ENCODE data around the gene RELL1. TPM values are rescaled to one million over a fixed set of nuclear protein-coding genes. Genes with fewer than 3 reads are reported as not detected.

The RELL1 gene
- total and polyA plus RNA-seq, 4 donors: 1.8 to 47.4 (median 20.6) TPM

GRCh38 chr4:37685161-37685822 is 884 bp downstream of the RELL1 start:
- Histone ChIP-seq H3K9me3 (ENCODE audit: control insufficient read depth in 4 of 4, insufficient read depth in 3 of 4, low read length in 3 of 4) (no peaks in the 10 kb centered on the region), H3K4me1 (ENCODE audit: control insufficient read depth in 5 of 5, insufficient read depth in 5 of 5, low read length in 5 of 5) (peaks cover 0 to 22% (median 14%) of the 10 kb centered on the region in 5 donors), H3K4me3 (peak overlapping the region; percentile 94), H3K9ac (ENCODE audit: insufficient read depth in 1 of 2, low read length in 2 of 2) (peak overlapping the region; percentile 56 to 72), H3K36me3 (ENCODE audit: control insufficient read depth in 4 of 4, insufficient read depth in 4 of 4, low read length in 4 of 4) (no peaks in the 10 kb centered on the region), H3K27me3 (ENCODE audit: control insufficient read depth in 3 of 3, insufficient read depth in 3 of 3, low read length in 2 of 3) (no peaks in the 10 kb centered on the region), H3K27ac (ENCODE audit: low read depth in 1 of 2, low read length in 1 of 2) (peak overlapping the region; percentile 99)
- DNase-seq (peak; percentile 43 to 82 (median 81)), ATAC-seq (ENCODE audit: insufficient read depth, low FRiP score) (no peak)
- TF ChIP-seq CTCF (IDR thresholded peaks at IDR 0.05; ENCODE audit: control extremely low read depth, extremely low read depth): no peak
- WGBS, 2 donors: 0 to 1% methylated on average over 16 of the region's 16 CpGs

- no peak overlapping the region for H3K4me3 ChIP-seq
- H3K27ac ChIP-seq (ENCODE audit: low read depth in 1 of 2, low read length in 1 of 2): no peak overlapping the region
- ATAC-seq (ENCODE audit: insufficient read depth, low FRiP score): no peak
Observed at GRCh38 chr4:37684154-37684553, 2.0 kb downstream of the RELL1 start.

GRCh38 chr4:37682701-37683401 is 3.3 kb downstream of the RELL1 start:
- no peaks in the 10 kb centered on the region for H3K36me3 ChIP-seq (ENCODE audit: control insufficient read depth in 4 of 4, insufficient read depth in 4 of 4, low read length in 4 of 4)
- DNase-seq: no peak
- H3K9ac ChIP-seq (ENCODE audit: insufficient read depth in 1 of 2, low read length in 2 of 2): no peak overlapping the region
- TF ChIP-seq CTCF (IDR thresholded peaks at IDR 0.05; ENCODE audit: control extremely low read depth, extremely low read depth): no peak
- H3K4me3 ChIP-seq: no peak overlapping the region
- WGBS, 2 donors: 53 to 67% methylated on average over 7 of the region's 7 CpGs
- H3K4me1 ChIP-seq (ENCODE audit: control insufficient read depth in 5 of 5, insufficient read depth in 5 of 5, low read length in 5 of 5): peaks cover 0 to 38% (median 14%) of the 10 kb centered on the region in 5 donors
- H3K27ac ChIP-seq (ENCODE audit: low read depth in 1 of 2, low read length in 1 of 2): no peak overlapping the region
- ATAC-seq (ENCODE audit: insufficient read depth, low FRiP score): no peak
- H3K9me3 ChIP-seq (ENCODE audit: control insufficient read depth in 4 of 4, insufficient read depth in 3 of 4, low read length in 3 of 4): no peaks in the 10 kb centered on the region
- no peaks in the 10 kb centered on the region for H3K27me3 ChIP-seq (ENCODE audit: control insufficient read depth in 3 of 3, insufficient read depth in 3 of 3, low read length in 2 of 3)

More at GRCh38 chr4:37684154-37684553, 2.0 kb downstream of the RELL1 start:
- H3K4me1 ChIP-seq (ENCODE audit: control insufficient read depth in 5 of 5, insufficient read depth in 5 of 5, low read length in 5 of 5): peaks cover 0 to 25% (median 14%) of the 10 kb centered on the region in 5 donors
- no peaks in the 10 kb centered on the region for H3K27me3 ChIP-seq (ENCODE audit: control insufficient read depth in 3 of 3, insufficient read depth in 3 of 3, low read length in 2 of 3)
- TF ChIP-seq CTCF (IDR thresholded peaks at IDR 0.05; ENCODE audit: control extremely low read depth, extremely low read depth): no peak
- H3K9me3 ChIP-seq (ENCODE audit: control insufficient read depth in 4 of 4, insufficient read depth in 3 of 4, low read length in 3 of 4): no peaks in the 10 kb centered on the region
- H3K9ac ChIP-seq (ENCODE audit: insufficient read depth in 1 of 2, low read length in 2 of 2): peak overlapping the region in 1 of 2 donors; percentile 49
- 98% methylated on average over 2 of the region's 2 CpGs for WGBS, 2 donors
- DNase-seq: no peak
- H3K36me3 ChIP-seq (ENCODE audit: control insufficient read depth in 4 of 4, insufficient read depth in 4 of 4, low read length in 4 of 4): no peaks in the 10 kb centered on the region

Measured in lung (tissue), 12 donors.